Effector CD4-positive, alpha-beta T cell (primary cell): Measurements from ENCODE around the gene HCAR1. TPM values are rescaled to one million over a fixed set of nuclear protein-coding genes. Genes with fewer than 3 reads are reported as not detected.
"Not testable (repeated sequence)": the region's sequence is repeated elsewhere in the genome, so short reads cannot be mapped to it uniquely, and the experiment has no call there.

Source experiments
- DNase-seq: peaks from one replicate; pipeline ENCODE4 v3.0.0-alpha.2; 2020
- total RNA-seq: gene quantifications from one replicate; lab custom pipeline; 2026; lab: John Stamatoyannopoulos, UW

The HCAR1 gene, protein sequence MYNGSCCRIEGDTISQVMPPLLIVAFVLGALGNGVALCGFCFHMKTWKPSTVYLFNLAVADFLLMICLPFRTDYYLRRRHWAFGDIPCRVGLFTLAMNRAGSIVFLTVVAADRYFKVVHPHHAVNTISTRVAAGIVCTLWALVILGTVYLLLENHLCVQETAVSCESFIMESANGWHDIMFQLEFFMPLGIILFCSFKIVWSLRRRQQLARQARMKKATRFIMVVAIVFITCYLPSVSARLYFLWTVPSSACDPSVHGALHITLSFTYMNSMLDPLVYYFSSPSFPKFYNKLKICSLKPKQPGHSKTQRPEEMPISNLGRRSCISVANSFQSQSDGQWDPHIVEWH
- not detected for total RNA-seq

DNA sequence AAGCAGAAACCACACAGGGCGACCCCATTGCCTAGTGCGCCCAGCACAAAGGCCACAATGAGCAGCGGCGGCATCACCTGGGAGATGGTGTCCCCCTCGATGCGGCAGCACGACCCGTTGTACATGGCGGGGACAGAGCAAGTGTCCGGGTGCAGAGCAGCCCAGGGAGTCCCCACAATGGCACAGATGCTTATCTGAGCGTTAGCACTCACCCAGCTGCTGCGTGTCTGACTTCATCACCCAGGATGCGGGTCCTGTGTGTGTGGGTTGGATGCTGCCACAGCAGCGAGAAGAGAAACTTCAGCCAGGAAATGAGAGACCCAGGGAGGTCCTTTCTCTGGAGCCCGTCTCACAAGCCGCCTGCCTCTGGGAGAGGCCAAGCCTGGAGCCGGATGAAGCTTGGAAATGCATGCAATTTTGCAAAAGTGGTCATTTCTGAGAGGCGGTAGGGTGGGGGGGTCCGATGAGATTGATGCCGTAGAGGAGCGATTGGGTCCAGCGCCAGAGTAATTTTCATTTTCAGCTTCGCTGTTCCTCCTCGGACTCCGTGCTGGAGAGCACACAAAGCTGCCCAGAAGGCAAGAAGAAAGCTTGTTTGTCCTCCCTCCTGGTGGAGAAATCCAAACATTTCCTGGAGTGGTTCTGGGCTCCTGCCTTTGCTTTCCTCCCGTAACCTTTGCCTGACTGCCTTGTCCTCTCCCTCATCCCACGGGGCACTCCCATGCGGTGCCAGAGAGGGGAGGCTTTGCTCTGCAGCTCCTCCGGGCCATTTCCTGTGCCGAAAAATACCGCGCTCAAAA lies at the start of gene HCAR1:
TSS of gene HCAR1 (minus strand) at position 630 of the 800 bp plus-strand sequence. CDS start at position 125, 505 bp downstream.
- peak; percentile 4 for DNase-seq

DNA sequence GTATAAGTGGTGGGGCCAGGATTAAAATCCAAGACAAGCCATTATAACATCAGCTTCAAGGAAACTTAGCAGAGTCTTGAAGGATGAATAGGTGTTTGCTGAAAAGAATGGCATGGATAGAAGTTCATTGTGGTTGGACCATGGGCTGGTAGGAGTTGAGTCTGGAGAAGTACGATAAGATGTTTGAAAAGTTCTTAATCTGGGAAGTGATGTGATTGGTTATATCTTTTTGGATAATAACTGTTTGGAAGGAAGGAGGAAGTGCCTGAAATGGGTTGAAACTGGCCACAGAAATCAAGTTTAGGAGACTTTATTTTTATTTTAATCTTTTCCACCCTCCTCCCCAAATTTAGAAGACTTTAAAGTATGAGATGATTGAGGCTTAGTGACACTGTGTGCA lies 26.9 kb upstream of the HCAR1 start:
- DNase-seq, result no peak

DNA sequence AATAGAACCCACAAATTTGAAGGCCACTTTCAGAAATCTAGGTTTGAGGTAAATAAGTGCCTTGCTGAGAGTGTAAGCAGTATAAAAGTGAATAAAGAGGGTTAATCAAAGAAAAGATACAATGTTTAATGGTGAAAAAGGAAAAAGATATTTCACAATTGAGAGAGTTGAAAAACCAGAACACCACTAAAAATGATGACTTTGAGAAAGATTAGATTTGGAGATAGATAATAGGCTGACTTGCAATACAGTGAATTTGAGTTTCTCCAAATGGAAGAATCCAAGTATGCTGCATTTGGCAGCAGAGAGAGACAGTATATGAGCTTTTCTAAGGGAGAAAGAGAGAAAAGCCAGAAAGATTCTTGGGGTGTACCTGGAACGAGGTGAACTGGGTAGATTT lies 24.1 kb upstream of the HCAR1 start:
- DNase-seq, result no peak

GRCh38 chr12:122753319-122753650 lies 22.6 kb upstream of the HCAR1 start:
- no peak for DNase-seq

GRCh38 chr12:122752464-122753318 lies 22.0 kb upstream of the HCAR1 start, which contains the start of gene DENR:
DENR (plus strand) TSS chr12:122752824; CDS start chr12:122753702, 878 bp downstream.
- peak; percentile 99 for DNase-seq

DNA sequence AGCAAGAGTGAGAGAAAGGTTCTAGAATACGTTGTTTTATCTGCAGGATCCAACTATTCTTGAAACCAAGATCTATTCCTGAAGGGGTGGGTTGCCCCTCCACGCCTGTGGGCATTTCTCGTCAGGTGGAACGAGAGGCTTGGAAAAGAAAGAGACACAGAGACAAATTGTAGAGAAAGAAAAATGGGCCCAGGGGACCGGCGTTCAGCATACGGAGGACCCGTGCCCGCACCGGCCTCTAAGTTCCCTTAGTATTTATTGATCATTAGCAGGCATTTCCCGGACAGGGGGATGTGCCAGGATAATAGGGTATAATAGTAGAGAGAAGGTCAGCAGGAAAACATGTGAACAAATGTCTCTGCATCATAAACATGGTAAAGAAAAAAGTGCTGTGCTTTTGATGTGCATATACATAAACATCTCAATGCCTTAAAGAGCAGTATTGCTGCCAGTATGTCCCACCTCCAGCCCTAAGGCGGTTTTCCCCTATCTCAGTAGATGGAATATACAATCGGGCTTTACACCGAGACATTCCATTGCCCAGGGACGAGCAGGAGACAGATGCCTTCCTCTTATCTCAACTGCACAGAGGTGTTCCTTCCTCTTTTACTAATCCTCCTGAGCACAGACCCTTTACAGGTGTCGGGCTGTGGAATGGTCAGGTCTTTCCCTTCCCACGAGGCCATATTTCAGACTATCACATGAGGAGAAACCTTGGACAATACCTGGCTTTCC lies 20.3 kb upstream of the HCAR1 start:
- DNase-seq, result not testable (repeated sequence)

GRCh38 chr12:122749569-122750332 lies 19.1 kb upstream of the HCAR1 start:
- no peak for DNase-seq

DNA sequence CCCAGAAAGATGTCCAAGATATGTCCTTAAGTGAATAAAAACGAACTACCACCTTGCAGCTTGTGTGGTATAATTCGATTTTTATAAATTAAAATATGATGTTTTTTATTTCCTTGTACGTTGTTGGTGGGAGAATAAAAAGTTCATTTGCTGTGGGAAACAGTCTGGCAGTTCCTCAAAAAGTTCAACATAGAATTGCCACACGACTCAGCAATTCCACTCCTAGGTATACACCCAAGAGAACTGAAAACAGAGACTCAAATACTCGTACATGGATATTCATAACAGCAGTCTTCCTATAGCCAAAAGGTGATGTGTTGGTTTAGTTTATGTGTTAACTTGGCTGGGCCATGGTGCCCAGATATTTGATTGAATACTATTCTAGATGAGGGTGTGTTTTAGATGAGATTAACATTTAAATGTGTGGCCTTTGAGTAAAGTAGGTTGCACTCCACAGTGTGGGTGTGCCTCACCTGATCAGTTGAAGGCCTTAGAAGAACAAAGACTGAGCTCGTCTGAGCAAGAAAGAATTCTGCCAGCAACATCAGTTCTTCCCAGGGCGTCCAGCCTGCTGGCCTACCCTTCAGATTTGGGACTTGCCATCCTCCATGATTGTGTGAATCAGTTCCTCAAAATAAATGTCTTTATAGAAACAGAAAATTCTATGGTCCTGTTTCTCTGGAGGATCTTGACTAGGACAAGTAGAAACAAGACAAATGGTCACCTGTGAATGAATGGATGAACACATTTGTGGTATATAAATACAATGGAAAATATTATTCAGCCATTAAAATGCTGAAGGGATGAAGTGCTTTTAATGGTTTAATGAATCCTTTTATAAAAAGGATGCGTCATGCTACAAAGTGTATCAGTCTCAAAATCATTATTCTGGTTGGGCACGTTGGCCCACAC lies 16.8 kb upstream of the HCAR1 start:
- DNase-seq, result no peak

- DNase-seq, result no peak
Measured at GRCh38 chr12:122743895-122744525, 13.4 kb upstream of the HCAR1 start.

GRCh38 chr12:122740351-122740750 lies 9.7 kb upstream of the HCAR1 start:
- DNase-seq, result no peak

- DNase-seq, result no peak
Measured at GRCh38 chr12:122738571-122738970, 7.9 kb upstream of the HCAR1 start.

- no peak for DNase-seq
Measured at GRCh38 chr12:122732611-122733010, 2.0 kb upstream of the HCAR1 start.

GRCh38 chr12:122732170-122732569 lies 1.5 kb upstream of the HCAR1 start:
- DNase-seq, result no peak

DNA sequence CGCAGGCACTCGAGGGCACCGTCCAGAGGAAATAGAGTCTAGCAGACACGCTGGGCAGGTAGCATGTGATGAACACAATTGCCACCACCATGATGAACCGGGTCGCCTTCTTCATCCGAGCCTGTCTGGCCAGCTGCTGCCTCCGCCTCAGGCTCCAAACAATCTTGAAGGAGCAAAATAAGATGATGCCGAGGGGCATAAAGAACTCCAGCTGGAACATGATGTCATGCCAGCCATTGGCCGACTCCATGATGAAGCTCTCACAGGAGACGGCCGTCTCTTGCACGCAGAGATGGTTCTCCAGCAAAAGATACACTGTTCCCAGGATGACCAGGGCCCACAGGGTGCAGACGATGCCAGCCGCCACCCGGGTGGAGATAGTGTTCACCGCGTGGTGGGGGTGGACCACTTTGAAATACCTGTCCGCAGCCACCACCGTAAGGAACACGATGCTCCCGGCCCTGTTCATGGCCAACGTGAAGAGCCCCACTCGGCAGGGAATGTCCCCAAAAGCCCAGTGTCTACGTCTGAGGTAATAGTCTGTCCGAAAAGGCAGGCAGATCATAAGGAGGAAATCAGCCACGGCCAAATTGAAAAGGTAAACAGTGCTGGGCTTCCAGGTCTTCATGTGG lies 945 bp downstream of the HCAR1 start:
- no peak for DNase-seq

DNA sequence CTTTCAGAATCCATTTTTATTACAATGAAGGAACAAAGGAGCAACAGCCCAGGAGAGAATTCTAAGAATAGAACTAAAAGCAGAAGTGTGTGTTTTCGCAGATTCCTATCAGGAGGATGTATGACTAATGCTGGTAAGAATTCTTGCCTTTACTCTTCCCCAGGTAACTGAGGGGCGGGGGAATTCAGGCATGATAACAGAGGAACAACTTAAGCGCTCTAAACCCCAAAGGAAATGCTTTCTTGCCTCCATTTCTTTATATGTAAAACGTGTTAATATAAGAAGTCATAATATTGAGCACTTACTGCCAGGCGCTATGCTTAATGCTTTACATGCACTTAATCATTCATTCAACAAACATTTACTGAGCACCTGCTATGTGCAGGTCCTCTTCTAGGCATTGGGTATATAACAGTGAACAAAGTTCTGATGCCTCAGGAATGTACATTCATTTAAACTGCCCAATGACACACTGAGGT lies 4.5 kb downstream of the HCAR1 start:
- DNase-seq, result no peak

DNA sequence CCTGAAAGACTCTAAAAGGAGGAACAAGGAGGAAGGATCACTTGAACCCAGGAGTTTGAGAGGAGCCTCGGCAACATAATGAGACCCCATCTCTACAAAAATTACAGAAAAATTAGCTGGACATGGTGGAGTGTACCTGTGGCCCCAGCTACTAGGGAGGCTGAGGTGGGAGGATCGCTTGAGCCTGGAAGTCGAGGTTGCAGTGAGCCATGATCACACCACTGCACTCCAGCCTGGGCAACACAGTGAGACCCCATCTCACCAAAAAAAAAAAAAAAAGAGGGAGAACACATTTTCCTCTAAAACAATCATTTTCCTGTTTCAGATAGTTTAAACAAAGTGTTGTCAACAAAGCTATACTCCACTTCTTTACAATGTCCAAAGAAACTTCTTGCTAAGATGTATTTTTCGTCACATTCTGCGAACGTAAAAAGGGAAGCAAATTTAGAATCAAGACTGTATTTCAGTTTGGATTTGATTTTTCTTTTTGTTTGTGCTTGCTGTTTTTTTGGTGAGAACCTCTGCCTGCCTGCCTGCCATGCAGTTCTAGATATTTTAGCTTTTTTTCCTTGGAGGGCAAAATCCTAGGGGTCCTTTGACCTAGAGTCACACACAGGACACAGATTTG lies 5.1 kb downstream of the HCAR1 start:
- DNase-seq, result no peak

DNA sequence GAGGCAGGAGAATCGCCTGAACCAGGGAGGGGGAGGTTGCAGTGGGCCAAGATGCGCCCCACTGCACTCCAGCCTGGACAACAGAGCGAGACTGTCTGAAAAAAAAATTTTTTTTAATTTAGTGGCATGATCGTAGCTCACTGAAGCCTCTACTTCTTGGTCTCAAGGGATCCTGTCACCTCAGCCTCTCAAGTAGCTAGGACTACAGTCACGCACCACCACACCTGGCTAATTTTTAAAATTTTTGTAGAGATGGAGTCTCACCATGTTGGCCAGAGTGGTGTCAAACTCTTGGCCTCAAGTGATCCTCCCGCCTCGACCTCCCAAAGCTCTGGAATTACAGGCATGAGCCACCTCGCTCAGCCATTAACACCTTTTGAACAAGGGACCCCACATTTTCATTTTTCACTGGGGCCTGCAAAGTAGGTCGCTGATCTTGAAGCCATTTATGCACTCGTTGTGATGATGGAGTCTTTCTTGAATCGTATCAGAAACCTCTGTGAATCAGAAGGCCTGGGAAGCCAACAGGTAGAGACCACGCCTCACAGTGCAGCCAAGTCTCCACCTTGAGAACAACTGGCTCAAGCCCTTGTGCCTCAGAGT lies 5.9 kb downstream of the HCAR1 start:
- DNase-seq, result no peak

GRCh38 chr12:122722387-122722786 lies 8.3 kb downstream of the HCAR1 start:
- no peak for DNase-seq
